GM12892 (cell line): ENCODE results near the gene MAP2K5.

Experiments used
- POLR2A ChIP-seq: IDR thresholded peaks from 2 replicates; pipeline ENCODE4 v1.6.1; 2011; ENCODE audit warnings: low read depth, low read length, control low read depth
- TAF1 ChIP-seq: IDR thresholded peaks from 2 replicates; pipeline ENCODE4 v1.6.1; 2011; ENCODE audit warnings: low read depth, mild to moderate bottlenecking, control low read depth, low read length, borderline replicate concordance

DNA sequence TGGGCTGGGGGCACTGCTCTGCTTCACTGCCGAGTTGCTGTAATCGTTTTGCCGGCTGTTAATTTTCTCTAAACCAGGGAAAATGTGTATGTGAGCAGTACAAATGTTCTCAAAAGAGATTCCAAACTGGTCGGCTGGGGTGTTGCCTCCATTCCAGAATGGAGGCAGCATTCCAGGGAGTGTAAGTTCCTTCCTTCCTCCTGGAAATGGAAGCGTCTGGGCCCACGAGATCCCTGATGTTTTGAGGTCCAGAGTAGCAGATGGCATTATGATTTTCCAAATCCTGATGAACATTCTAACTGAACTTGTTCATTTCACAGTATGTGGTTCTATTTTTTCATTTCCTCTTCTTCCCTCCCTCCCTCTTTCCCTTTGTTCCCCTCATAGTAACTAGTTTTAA is 218.4 kb downstream of the MAP2K5 start:
- TF ChIP-seq POLR2A = no peak
- TF ChIP-seq TAF1 = no peak
